ENCODE measurements around the gene RBKS. TPM values are rescaled to one million over a fixed set of nuclear protein-coding genes. Genes with fewer than 3 reads are reported as not detected.
A peak's percentile ranks its signal among the peaks of the same experiment; 100 is the strongest.

Gene RBKS
- total and polyA plus RNA-seq, 2 of the 13 experiments (the other 11 are each of a cell fraction or from before 2014, with no cell fraction given), result 7.7 to 8.3 TPM

- TF ChIP-seq CCDC6 (CRISPR knock-in tag; IDR thresholded peaks at IDR 0.05), result no peak
- no peak for TF ChIP-seq RORA (CRISPR knock-in tag; IDR thresholded peaks at IDR 0.05)
- no peak for TF ChIP-seq TBL1XR1 (IDR thresholded peaks at IDR 0.05; ENCODE audit: borderline replicate concordance, low read length, partially characterized antibody)
- no peak for TF ChIP-seq ZNF503 (CRISPR knock-in tag; IDR thresholded peaks at IDR 0.05)
- TF ChIP-seq MATR3 (CRISPR knock-in tag; IDR thresholded peaks at IDR 0.05), result no peak
- peak; percentile 58; the same call in 1 of the 2 replicates for TF ChIP-seq ZGPAT (CRISPR knock-in tag; IDR thresholded peaks at IDR 0.05)
- TF ChIP-seq ZNF276 (CRISPR knock-in tag; IDR thresholded peaks at IDR 0.05; ENCODE audit: low read depth), result no peak
- peak; percentile 60; the same call in 1 of the 2 replicates for TF ChIP-seq CREM (IDR thresholded peaks at IDR 0.05)
- TF ChIP-seq CREM (CRISPR knock-in tag; IDR thresholded peaks at IDR 0.05), result no peak
- peak; percentile 57; the same call in 1 of the 2 replicates for TF ChIP-seq HDAC1 (CRISPR knock-in tag; IDR thresholded peaks at IDR 0.05)
- TF ChIP-seq ARID3A (IDR thresholded peaks at IDR 0.05; ENCODE audit: low read depth, low read length), result no peak
- no peak for TF ChIP-seq ZNF607 (CRISPR knock-in tag; IDR thresholded peaks at IDR 0.05; ENCODE audit: borderline replicate concordance)
- no peak for TF ChIP-seq TERF1 (CRISPR knock-in tag; IDR thresholded peaks at IDR 0.05)
- no peak for TF ChIP-seq ZNF687 (CRISPR knock-in tag; IDR thresholded peaks at IDR 0.05)
- no peak for TF ChIP-seq ZNF414 (CRISPR knock-in tag; IDR thresholded peaks at IDR 0.05)
- no peak for TF ChIP-seq NFYC (CRISPR knock-in tag; IDR thresholded peaks at IDR 0.05)
- no peak for TF ChIP-seq CHD2 (IDR thresholded peaks at IDR 0.05; ENCODE audit: low read depth, low read length)
- TF ChIP-seq NBN (conservative IDR thresholded peaks at IDR 0.05), result no peak
Observed at GRCh38 chr2:27746325-27746724, 143.9 kb downstream of the RBKS start (continued).

Measured in HepG2 (cell line).